Gastroesophageal sphincter (tissue), 4 donors: ENCODE measurements around the gene CDK12. TPM values are rescaled to one million over a fixed set of nuclear protein-coding genes. Genes with fewer than 3 reads are reported as not detected.
A peak's percentile ranks its signal among the peaks of the same experiment; 100 is the strongest.

Experiments used
- ATAC-seq: fragments of 150-250 bp; one replicate; pipeline ENCODE4 v1.9.1; 2016; ENCODE audit warnings: mild to moderate bottlenecking, moderate library complexity
- H3K27ac ChIP-seq, 4 donors: fragments of 200-600 bp; sonication (generic) in 3 of 4; 1 replicate in 3 of 4; 2 replicates in 1 of 4; pipeline ENCODE4 v1.5.1; 2016 to 2019
- H3K27me3 ChIP-seq: fragments of 200-600 bp; sonication (generic); one replicate; pipeline ENCODE4 v1.5.1; 2019
- H3K36me3 ChIP-seq, 2 donors: fragments of 200-600 bp; sonication (generic); one replicate each; pipeline ENCODE4 v1.5.1; 2019; ENCODE audit warnings: control low read depth in 1 of 2
- H3K4me1 ChIP-seq, 3 donors: fragments of 200-600 bp; sonication (generic); 1 replicate in 2 of 3; 2 replicates in 1 of 3; pipeline ENCODE4 v1.5.1; 2016 to 2019; ENCODE audit warnings: control low read depth in 2 of 3
- H3K4me3 ChIP-seq, 2 donors: fragments of 200-600 bp; sonication (generic); one replicate each; pipeline ENCODE4 v1.5.1; 2019; ENCODE audit warnings: mild to moderate bottlenecking in 1 of 2, moderate library complexity in 1 of 2
- H3K9me3 ChIP-seq, 3 donors: fragments of 200-600 bp; sonication (generic); one replicate each; pipeline ENCODE4 v1.5.1; 2017 to 2019; ENCODE audit warnings: control low read depth in 2 of 3
- EP300 ChIP-seq: sonication (generic); formaldehyde crosslinking; IDR thresholded peaks from one replicate; pipeline ENCODE4 v1.6.1; 2017; ENCODE audit warnings: antibody characterized with exemption, mild to moderate bottlenecking
- POLR2A ChIP-seq, 2 donors: fragments of 450-650 bp; IDR thresholded peaks; one replicate each; pipeline ENCODE4 v1.6.1; 2017; ENCODE audit warnings: antibody characterized with exemption in 2 of 2, mild to moderate bottlenecking in 2 of 2, moderate library complexity in 1 of 2
- POLR2AphosphoS5 ChIP-seq: sonication (generic); formaldehyde crosslinking; IDR thresholded peaks from one replicate; pipeline ENCODE4 v1.6.1; 2017; ENCODE audit warnings: antibody characterized with exemption
- WGBS, 2 donors: methylation state at CpG; one replicate each; pipeline ENCODE4 v1.1.5; 2018; ENCODE audit warnings: low coverage in 1 of 2; 5-methylcytosine and 5-hydroxymethylcytosine counted together
- total RNA-seq, 4 donors: library from RNA; depleted of rRNA; stranded (reverse); fragments of >200 nt; gene quantifications; one replicate each; pipeline ENCODE4 v1.1.0, GENCODE V29; 2016
- TF ChIP-seq, protein P1 (sequence below), 4 experiments: fragments of 200-600 bp in 2 of 4; fragments of 450-650 bp in 2 of 4; sonication (generic) in 1 of 4; IDR thresholded peaks; one replicate each; pipeline ENCODE4 v1.5.1; 2017 to 2019; ENCODE audit warnings: antibody characterized with exemption in 4 of 4, mild to moderate bottlenecking in 2 of 4, moderate library complexity in 2 of 4

CDK12 gene
- total RNA-seq, 4 donors from 2014 or later = 29.9 to 47.3 (median 38.2) TPM

DNA sequence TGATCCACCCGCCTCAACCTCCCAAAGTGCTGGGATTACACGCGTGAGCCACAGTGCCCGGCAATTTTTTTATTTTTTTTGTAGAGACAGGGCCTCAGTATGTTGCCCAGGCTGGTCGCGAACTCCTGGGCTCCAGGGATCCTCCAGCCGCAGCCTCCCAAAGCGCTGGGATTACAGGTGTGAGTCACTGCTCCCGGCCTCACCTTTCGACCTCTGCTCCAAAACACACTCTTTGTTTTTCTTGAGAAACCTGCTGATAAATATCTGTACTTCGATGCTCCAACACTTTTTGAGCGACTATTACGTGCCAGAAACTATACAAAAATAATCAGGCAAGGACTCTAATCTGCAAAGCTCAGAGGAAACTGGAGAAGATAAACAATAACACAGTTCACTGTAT, 11.2 kb upstream of the CDK12 start:
- Histone ChIP-seq H3K27ac (no peak overlapping the region), H3K4me1 (peaks cover 3 to 26% (median 8%) of the 10 kb centered on the region in 3 donors), H3K9me3 (no peaks in the 10 kb centered on the region), H3K4me3 (peak overlapping the region in 1 of 2 donors; percentile 64), H3K27me3 (no peaks in the 10 kb centered on the region), H3K36me3 (peaks cover 0 to 35% of the 10 kb centered on the region in 2 donors)
- TF ChIP-seq, protein P1, sequence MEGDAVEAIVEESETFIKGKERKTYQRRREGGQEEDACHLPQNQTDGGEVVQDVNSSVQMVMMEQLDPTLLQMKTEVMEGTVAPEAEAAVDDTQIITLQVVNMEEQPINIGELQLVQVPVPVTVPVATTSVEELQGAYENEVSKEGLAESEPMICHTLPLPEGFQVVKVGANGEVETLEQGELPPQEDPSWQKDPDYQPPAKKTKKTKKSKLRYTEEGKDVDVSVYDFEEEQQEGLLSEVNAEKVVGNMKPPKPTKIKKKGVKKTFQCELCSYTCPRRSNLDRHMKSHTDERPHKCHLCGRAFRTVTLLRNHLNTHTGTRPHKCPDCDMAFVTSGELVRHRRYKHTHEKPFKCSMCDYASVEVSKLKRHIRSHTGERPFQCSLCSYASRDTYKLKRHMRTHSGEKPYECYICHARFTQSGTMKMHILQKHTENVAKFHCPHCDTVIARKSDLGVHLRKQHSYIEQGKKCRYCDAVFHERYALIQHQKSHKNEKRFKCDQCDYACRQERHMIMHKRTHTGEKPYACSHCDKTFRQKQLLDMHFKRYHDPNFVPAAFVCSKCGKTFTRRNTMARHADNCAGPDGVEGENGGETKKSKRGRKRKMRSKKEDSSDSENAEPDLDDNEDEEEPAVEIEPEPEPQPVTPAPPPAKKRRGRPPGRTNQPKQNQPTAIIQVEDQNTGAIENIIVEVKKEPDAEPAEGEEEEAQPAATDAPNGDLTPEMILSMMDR (IDR thresholded peaks at IDR 0.05) = no peak
- TF ChIP-seq EP300 (no peak), POLR2AphosphoS5 (no peak), POLR2A (IDR thresholded peaks at IDR 0.05) (no peak)
- ATAC-seq = no peak
- 80 to 91% methylated on average over 7 to 8 of the region's 13 CpGs for WGBS, 2 donors

DNA sequence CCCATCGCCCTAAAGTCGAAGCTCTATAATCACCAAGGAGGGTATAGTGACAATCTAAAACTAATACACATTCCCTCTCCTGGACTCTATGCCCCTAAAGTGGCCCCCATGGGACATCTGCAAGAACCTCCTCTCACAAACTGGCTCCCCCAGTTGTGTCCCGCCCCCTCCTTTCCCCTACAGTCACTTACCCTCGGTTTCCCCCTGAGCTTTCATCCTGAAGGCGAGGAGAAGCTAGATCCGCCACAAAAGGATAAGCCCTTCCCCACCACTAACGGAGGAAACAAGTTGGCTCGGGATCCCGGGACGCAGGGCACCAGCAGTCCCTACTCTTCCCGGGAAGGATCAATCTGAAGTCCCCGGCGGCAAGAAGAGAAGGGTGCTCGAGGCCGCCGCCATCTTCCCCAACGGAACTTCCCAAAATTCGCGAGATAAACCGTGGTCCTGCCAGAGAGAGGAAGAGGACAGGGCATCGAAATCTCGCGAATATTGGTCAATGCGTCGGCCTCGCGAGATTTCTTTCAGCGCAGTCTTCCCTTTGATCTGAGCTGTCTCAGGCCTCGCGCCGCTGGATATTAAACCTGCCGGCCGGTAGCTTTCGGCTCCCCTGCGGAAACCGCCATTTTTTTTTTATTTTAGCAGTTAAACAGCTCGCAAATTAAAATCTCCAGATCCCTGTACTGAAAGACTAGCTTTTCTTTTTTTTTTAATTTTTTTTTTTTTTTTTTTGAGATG, 10.3 kb upstream of the CDK12 start, which contains the start of gene MED1:
TSS of gene MED1 (minus strand) at position 417 of the 735 bp plus-strand sequence. CDS start at position 216, 201 bp downstream.
- WGBS, 2 donors = 0 to 1% methylated on average over 3 to 33 of the region's 37 CpGs
- ATAC-seq = peak; percentile 100
- peaks cover 3 to 26% (median 8%) of the 10 kb centered on the region in 3 donors for H3K4me1 ChIP-seq
- H3K27ac ChIP-seq = peak within 1 kb of the TSS; percentile 74 to 88 (median 83)
- no peaks in the 10 kb centered on the region for H3K9me3 ChIP-seq
- peak within 1 kb of the TSS; percentile 64 to 95 for H3K4me3 ChIP-seq
- no peaks in the 10 kb centered on the region for H3K27me3 ChIP-seq
- H3K36me3 ChIP-seq = peaks cover 0 to 25% of the 10 kb centered on the region in 2 donors
- TF ChIP-seq, protein P1 (IDR thresholded peaks at IDR 0.05) = no peak
- TF ChIP-seq POLR2AphosphoS5 (peak; percentile 54), POLR2A (IDR thresholded peaks at IDR 0.05) (peak in 1 of 2 donors; percentile 55), EP300 (no peak)

DNA sequence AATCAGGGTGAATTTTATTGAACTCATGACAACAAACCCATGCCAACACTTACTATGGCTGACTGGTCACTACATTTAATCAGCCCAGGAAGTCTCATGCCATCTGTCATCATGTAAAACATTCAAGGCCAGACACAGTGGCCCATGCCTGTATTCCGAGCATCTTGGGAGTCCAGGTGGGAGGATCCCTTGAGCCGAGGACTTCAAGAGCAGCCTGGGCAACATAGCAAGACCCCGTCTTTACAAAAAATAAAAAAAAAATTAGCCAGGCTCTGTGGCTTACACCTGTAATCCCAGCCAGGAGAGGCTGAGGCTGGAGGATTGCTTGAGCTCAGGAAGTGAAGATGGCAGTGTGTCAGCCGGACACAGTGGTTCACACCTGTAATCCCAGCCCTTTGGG, 5.4 kb upstream of the CDK12 start:
- ATAC-seq = no peak
- Histone ChIP-seq H3K4me3 (no peak overlapping the region), H3K9me3 (no peaks in the 10 kb centered on the region), H3K27me3 (no peaks in the 10 kb centered on the region), H3K4me1 (peaks cover 0 to 11% (median 3%) of the 10 kb centered on the region in 3 donors), H3K36me3 (no peaks in the 10 kb centered on the region), H3K27ac (no peak overlapping the region)
- TF ChIP-seq EP300 (no peak), POLR2A (IDR thresholded peaks at IDR 0.05) (no peak), POLR2AphosphoS5 (no peak)
- TF ChIP-seq, protein P1 (IDR thresholded peaks at IDR 0.05) = no peak
- WGBS, 2 donors = 86% methylated on average over 1 to 4 of the region's 4 CpGs

DNA sequence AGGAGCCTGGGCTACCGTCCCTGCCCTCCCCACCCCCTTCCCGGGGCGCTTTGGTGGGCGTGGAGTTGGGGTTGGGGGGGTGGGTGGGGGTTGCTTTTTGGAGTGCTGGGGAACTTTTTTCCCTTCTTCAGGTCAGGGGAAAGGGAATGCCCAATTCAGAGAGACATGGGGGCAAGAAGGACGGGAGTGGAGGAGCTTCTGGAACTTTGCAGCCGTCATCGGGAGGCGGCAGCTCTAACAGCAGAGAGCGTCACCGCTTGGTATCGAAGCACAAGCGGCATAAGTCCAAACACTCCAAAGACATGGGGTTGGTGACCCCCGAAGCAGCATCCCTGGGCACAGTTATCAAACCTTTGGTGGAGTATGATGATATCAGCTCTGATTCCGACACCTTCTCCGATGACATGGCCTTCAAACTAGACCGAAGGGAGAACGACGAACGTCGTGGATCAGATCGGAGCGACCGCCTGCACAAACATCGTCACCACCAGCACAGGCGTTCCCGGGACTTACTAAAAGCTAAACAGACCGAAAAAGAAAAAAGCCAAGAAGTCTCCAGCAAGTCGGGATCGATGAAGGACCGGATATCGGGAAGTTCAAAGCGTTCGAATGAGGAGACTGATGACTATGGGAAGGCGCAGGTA, 762 bp downstream of the CDK12 start:
- TF ChIP-seq POLR2A (IDR thresholded peaks at IDR 0.05) (no peak), POLR2AphosphoS5 (no peak), EP300 (no peak)
- TF ChIP-seq, protein P1 (IDR thresholded peaks at IDR 0.05) = no peak
- Histone ChIP-seq H3K27me3 (no peaks in the 10 kb centered on the region), H3K9me3 (no peaks in the 10 kb centered on the region), H3K27ac (peak overlapping the region; percentile 89 to 98 (median 97)), H3K36me3 (no peaks in the 10 kb centered on the region), H3K4me3 (peak overlapping the region; percentile 73 to 95), H3K4me1 (peaks cover 0 to 41% (median 24%) of the 10 kb centered on the region in 3 donors)
- 0 to 1% methylated on average over 19 to 30 of the region's 34 CpGs for WGBS, 2 donors
- ATAC-seq = peak; percentile 30
